ENCODE data around the gene ZC3H8. TPM values are rescaled to one million over a fixed set of nuclear protein-coding genes. Genes with fewer than 3 reads are reported as not detected.

The ZC3H8 gene
- polyA plus RNA-seq, 2 of the 4 experiments (the other 2 are of a cell fraction): 13.2 to 20.2 TPM

- ATAC-seq: no peak
- 51% methylated on average over 9 of the region's 9 CpGs for WGBS (ENCODE audit: missing lambda C conversion rate)
- H3K27ac ChIP-seq: no peak overlapping the region
- H3K4me3 ChIP-seq: no peak overlapping the region
- TF ChIP-seq KDM1A (IDR thresholded peaks at IDR 0.05; ENCODE audit: low read depth): no peak
- TF ChIP-seq RFX5 (IDR thresholded peaks at IDR 0.05): no peak
- TF ChIP-seq, protein P1, sequence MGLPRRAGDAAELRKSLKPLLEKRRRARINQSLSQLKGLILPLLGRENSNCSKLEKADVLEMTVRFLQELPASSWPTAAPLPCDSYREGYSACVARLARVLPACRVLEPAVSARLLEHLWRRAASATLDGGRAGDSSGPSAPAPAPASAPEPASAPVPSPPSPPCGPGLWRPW (IDR thresholded peaks at IDR 0.05): no peak
- TF ChIP-seq CHD4 (IDR thresholded peaks at IDR 0.05; ENCODE audit: borderline replicate concordance): no peak
- TF ChIP-seq ZC3H11A (IDR thresholded peaks at IDR 0.05): no peak
- TF ChIP-seq HOXB13 (CRISPR knock-in tag; IDR thresholded peaks at IDR 0.05; ENCODE audit: low read depth): no peak
- no peak for TF ChIP-seq E2F6 (IDR thresholded peaks at IDR 0.05; ENCODE audit: borderline replicate concordance, low read depth)
- TF ChIP-seq JUNB (IDR thresholded peaks at IDR 0.05): no peak
- TF ChIP-seq MYC (IDR thresholded peaks at IDR 0.05; ENCODE audit: borderline replicate concordance, low read length): no peak
- TF ChIP-seq CEBPB (IDR thresholded peaks at IDR 0.05): no peak
- no peak for TF ChIP-seq ESRRA (IDR thresholded peaks at IDR 0.05; ENCODE audit: borderline replicate concordance, low read length)
- TF ChIP-seq FOXS1 (CRISPR knock-in tag; IDR thresholded peaks at IDR 0.05): no peak
- no peak for TF ChIP-seq BHLHE40 (IDR thresholded peaks at IDR 0.05; ENCODE audit: low read depth, low read length)
- no peak for TF ChIP-seq ZSCAN20 (CRISPR knock-in tag; IDR thresholded peaks at IDR 0.05)
- ChIA-PET CTCF (interaction anchor here (1.1 kb wide), 1 partner anchor 8 kb away, joined by 4 read pairs; no protein-coding TSS in a partner anchor), POLR2A (no interaction called here)
- no peaks in the 10 kb centered on the region for H3K9me3 ChIP-seq
- H3K4me2 ChIP-seq: no peak overlapping the region
- H3K4me1 ChIP-seq: no peaks in the 10 kb centered on the region
- no peak for FAIRE-seq
- no peak for DNase-seq (ENCODE audit: low read depth in 1 of 2, low spot score in 1 of 2)
These were observed 91.3 kb downstream of the ZC3H8 start for GRCh38 chr2:112163541-112163981.

DNA sequence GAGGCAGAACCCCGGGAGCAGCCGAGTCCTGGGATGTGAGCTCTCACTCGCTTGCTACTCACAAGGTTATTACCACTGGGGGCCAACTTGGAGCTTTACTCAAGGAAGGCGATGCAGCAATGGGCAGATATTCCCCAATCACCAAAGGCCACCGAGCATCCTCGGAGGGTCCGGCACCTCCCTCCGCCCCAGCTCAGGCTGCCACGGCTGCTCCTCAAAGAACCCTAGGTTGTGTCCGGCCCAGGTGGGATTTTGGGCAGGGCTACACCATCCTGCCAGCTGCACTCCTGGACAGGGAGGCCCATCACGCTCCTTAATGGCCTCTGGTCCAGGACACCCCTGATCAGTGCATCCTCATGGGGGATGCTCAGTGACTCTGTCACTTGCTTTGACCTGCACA, 91.9 kb downstream of the ZC3H8 start:
- ATAC-seq (no peak), FAIRE-seq (no peak), DNase-seq (ENCODE audit: low read depth in 1 of 2, low spot score in 1 of 2) (no peak)
- no peaks in the 10 kb centered on the region for H3K9me3 ChIP-seq
- TF ChIP-seq PHF8 (IDR thresholded peaks at IDR 0.05; ENCODE audit: borderline replicate concordance, low read depth) (no peak), HDAC2 (IDR thresholded peaks at IDR 0.05) (no peak), POLR2A (IDR thresholded peaks at IDR 0.05; ENCODE audit: low read length) (no peak), CBX8 (IDR thresholded peaks at IDR 0.05) (no peak), HMGXB4 (CRISPR knock-in tag; IDR thresholded peaks at IDR 0.05; ENCODE audit: borderline replicate concordance) (no peak), ELK1 (IDR thresholded peaks at IDR 0.05; ENCODE audit: low read depth, low read length) (no peak), TFCP2L1 (CRISPR knock-in tag; IDR thresholded peaks at IDR 0.05) (no peak), CEBPB (IDR thresholded peaks at IDR 0.05) (no peak), RFX5 (IDR thresholded peaks at IDR 0.05) (no peak), NPAS2 (CRISPR knock-in tag; IDR thresholded peaks at IDR 0.05; ENCODE audit: borderline replicate concordance) (no peak), EP300 (IDR thresholded peaks at IDR 0.05) (no peak)
- TF ChIP-seq, protein P1 (IDR thresholded peaks at IDR 0.05): no peak
- ChIA-PET CTCF (interaction anchor here (1.1 kb wide), 1 partner anchor 9 kb away, joined by 4 read pairs; no protein-coding TSS in a partner anchor), POLR2A (no interaction called here)
- H3K27ac ChIP-seq: no peak overlapping the region
- no peak overlapping the region for H3K4me3 ChIP-seq
- 91% methylated on average over 11 of the region's 11 CpGs for WGBS (ENCODE audit: missing lambda C conversion rate)
- no peaks in the 10 kb centered on the region for H3K4me1 ChIP-seq
- no peak overlapping the region for H3K4me2 ChIP-seq

Measured in A549 (cell line).